ENCODE measurements around the gene HDGFL3.
A peak's percentile ranks its signal among the peaks of the same experiment; 100 is the strongest.
"Not testable (repeated sequence)": the region's sequence is repeated elsewhere in the genome, so short reads cannot be mapped to it uniquely, and the experiment has no call there.

GRCh38 chr15:83085461-83085860 is 122.2 kb downstream of the HDGFL3 start:
- TF ChIP-seq CTCF (IDR thresholded peaks at IDR 0.05): peak; percentile 18
- TF ChIP-seq EZH2, EZH2phosphoT487 (IDR thresholded peaks at IDR 0.05): not testable (repeated sequence)

All from neural progenitor cell (in vitro differentiated cells).